Gastroesophageal sphincter (tissue), 3 donors: ENCODE data around the gene FBXW10.
"Not testable (repeated sequence)": the region's sequence is repeated elsewhere in the genome, so short reads cannot be mapped to it uniquely, and the experiment has no call there.

Experiments used
- CTCF ChIP-seq, 4 experiments: fragments of 200-600 bp in 2 of 4; fragments of 450-650 bp in 2 of 4; sonication (generic) in 1 of 4; IDR thresholded peaks; one replicate each; pipeline ENCODE4 v1.5.1; 2017 to 2019; ENCODE audit warnings: antibody characterized with exemption in 4 of 4, mild to moderate bottlenecking in 2 of 4, moderate library complexity in 2 of 4
- EP300 ChIP-seq: sonication (generic); formaldehyde crosslinking; IDR thresholded peaks from one replicate; pipeline ENCODE4 v1.6.1; 2017; ENCODE audit warnings: antibody characterized with exemption, mild to moderate bottlenecking
- POLR2A ChIP-seq, 2 donors: fragments of 450-650 bp; IDR thresholded peaks; one replicate each; pipeline ENCODE4 v1.6.1; 2017; ENCODE audit warnings: antibody characterized with exemption in 2 of 2, mild to moderate bottlenecking in 2 of 2, moderate library complexity in 1 of 2

DNA sequence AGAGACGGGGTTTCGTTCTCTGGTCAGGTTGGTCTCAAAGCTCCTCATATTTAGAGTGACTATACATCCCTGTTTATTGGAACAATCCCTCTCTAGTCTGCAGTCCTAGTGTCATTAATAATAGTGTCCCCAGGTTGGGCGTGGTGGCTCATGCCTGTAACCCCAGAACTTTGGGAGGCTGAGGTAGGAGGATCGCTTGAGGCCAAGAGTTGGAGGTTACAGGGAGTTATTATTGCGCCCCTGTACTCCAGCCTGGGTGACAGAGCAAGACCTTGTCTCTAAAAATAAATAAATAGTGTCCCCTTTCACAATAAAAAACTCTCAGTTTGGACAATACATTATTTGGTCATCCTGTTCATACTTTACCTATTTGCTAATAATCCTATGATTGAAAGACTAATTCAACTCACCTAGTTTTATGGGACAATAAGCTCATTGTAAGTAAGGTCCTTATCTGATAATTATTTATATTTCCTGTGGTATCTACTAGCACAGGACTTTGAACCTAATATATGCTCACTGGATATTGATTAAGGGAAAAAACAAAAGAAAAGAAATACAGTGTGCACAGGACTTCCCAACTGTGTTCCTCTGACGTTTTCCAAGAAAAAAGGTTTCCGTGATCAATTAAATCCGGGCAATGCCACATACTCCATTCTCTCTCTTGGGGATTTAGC is 13.7 kb downstream of the FBXW10 start:
- TF ChIP-seq EP300; CTCF (IDR thresholded peaks at IDR 0.05); POLR2A (IDR thresholded peaks at IDR 0.05): not testable (repeated sequence)
